VCaP (cell line): ENCODE measurements around the gene FNDC11.
"Not testable (repeated sequence)": the region's sequence is repeated elsewhere in the genome, so short reads cannot be mapped to it uniquely, and the experiment has no call there.

Experiments
- H3K27ac ChIP-seq: fragments of 450-650 bp; 2 replicates; pipeline ENCODE4 v1.5.1; 2017
- CTCF ChIP-seq: fragments of 450-650 bp; conservative IDR thresholded peaks from 2 replicates; pipeline ENCODE4 v1.5.1; 2017; ENCODE audit warnings: mild to moderate bottlenecking, moderate library complexity

Gene FNDC11

DNA sequence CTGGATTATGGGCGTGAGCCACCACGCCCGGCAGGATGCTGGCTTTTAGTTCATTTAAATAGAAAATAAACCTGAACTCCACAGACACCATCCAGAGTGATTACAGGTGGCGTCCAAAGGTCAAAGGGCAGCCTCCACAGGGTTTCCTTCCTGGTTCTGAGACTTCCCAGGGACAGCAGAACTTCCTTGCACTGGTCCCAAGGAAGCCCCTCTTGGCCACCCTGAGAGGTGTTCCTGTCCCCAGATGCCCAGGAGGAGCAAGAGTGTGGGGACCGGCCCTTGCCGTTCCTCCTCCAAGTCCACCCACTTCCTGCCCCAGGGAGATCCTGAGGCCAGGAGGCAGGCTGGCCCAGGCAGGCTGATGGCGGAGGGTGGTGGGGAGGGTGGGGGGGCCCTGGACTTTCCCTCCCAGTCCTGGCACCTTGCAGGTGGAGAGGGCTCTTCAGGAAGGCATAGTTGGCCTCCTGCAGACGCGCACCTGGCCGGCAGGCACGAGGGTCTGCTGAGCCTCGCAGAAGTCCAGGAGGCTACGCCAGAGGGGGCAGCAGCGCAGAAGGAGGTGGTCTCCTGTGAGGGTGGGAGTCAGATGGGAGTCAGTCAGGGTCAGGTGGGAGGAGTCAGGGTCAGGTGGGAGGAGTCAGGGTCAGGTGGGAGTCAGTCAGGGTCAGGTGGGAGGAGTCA is 5.0 kb downstream of the FNDC11 start:
- H3K27ac ChIP-seq: no peak overlapping the region
- no peak for TF ChIP-seq CTCF

DNA sequence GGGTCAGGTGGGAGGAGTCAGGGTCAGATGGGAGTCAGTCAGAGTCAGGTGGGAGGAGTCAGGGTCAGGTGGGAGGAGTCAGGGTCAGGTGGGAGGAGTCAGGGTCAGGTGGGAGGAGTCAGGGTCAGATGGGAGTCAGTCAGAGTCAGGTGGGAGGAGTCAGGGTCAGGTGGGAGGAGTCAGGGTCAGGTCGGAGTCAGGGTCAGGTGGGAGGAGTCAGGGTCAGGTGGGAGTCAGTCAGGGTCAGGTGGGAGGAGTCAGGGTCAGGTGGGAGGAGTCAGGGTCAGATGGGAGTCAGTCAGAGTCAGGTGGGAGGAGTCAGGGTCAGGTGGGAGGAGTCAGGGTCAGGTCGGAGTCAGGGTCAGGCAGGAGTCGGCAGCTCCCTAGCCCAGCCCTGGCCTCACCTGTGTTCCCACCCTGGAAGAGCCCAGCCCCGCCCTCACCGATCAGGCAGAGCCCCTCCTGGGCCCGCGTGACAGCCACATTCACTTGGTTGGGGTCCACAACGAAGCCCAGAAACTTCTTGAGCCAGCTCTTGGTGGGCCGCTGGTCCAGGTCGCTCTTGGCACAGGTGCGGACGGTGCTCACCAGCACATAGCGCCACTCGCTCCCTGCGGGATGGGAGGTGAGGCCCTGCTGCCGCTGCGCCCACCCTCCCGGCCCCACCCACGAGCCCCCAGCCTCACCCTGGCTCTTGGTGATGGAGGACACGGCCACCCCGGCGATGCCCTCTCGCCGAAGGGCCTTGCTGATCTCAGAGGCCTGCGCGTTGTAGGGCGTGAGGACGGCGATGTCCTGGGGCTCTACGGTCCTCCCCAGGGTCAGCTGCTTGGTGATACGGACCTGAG is 5.8 kb downstream of the FNDC11 start:
- not testable (repeated sequence) for H3K27ac ChIP-seq

DNA sequence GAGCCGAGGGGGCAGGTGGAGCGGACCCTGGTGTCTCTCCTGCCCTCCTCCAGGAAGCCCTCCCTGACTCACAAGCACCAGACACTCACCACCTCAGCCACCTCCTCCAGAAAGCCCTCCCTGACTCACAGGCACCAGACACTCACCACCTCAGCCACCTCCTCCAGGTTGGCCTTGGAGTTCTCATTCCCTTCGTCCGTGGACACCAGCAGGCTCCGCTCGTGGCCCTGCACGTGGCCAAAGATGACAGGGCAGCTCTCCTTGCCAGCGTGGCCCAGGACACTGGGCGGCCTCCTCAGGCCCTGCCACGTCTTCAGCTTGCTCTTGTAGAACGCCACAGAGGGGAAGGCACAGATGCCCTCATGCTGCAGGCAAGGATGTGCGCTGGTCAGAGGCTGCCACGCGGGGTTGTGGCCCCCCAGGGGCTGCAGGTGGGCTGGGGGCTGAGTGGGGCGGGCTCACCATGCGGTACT is 6.4 kb downstream of the FNDC11 start:
- no peak for TF ChIP-seq CTCF
- no peak overlapping the region for H3K27ac ChIP-seq

DNA sequence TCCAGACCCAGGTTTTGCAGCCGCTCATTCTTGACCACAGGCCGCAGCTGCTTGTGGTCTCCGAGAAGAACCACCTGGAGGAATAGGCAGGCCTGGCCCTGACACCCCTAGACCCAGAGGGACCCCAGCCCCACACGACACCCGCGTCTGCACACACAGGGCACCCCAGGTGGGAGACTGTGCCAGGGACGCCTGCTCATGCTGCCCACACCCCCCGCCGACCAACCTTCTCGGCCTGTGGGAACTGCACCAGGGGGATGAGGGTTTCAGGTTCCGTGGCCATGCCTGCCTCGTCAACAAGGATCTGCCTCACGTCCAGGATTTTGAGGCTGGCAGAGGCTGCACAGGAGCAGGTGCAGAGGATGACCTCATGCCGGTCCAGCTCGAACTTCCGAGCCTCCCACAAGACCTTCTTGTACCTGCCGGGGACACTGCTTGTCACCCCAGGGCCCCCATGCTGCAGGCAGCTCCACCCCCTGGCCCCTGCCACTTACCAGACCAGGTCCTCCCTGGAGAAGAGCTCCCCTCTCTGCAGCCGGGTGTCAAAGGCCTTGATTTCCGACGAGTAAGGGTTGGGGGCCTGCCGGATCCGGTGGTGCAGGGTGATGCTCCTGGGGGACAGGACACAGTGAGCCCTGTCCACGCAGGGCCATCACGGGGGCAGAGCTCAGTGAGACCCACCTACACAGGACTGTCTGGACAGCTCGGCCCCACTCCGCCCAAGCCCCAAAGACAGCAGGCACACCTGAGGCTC is 7.1 kb downstream of the FNDC11 start:
- H3K27ac ChIP-seq: no peak overlapping the region
- no peak for TF ChIP-seq CTCF

DNA sequence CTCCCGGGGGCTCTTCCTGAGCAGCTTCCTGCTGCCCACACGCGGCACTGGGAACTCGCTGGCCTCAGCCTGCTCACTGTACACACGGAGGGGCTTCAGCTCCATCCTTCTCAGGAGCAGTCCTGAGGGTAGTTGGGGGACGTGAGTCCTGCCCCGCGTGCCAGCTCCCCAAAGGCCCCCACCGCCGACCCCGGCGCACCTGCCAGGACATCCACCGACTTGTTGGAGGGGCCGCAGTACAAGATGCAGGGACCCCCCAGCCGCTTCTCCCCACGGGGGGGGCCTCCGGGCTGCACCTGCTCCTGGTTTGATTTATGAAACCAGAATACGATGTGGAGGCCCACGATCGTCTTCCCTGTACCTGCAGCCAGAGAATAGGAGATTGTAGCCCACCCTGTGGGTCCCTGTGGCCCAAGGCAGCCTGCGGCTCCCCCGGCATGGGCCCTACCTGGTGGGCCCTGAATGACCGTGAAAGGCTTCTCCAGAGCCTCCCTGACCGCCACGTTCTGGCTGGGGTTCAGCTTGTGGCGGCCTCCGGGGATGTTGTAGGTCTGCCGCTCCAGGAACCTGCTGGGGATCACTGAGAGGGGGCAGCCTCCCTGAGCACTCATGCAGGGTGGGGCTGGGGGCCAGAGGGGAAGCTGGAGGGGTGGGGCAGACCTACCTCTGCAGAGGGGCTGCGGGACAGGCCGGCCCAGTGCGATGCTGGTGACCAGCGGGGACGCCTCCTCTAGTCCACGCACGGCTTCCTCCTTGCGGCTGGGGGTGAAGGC is 7.9 kb downstream of the FNDC11 start:
- no peak for TF ChIP-seq CTCF
- no peak overlapping the region for H3K27ac ChIP-seq

DNA sequence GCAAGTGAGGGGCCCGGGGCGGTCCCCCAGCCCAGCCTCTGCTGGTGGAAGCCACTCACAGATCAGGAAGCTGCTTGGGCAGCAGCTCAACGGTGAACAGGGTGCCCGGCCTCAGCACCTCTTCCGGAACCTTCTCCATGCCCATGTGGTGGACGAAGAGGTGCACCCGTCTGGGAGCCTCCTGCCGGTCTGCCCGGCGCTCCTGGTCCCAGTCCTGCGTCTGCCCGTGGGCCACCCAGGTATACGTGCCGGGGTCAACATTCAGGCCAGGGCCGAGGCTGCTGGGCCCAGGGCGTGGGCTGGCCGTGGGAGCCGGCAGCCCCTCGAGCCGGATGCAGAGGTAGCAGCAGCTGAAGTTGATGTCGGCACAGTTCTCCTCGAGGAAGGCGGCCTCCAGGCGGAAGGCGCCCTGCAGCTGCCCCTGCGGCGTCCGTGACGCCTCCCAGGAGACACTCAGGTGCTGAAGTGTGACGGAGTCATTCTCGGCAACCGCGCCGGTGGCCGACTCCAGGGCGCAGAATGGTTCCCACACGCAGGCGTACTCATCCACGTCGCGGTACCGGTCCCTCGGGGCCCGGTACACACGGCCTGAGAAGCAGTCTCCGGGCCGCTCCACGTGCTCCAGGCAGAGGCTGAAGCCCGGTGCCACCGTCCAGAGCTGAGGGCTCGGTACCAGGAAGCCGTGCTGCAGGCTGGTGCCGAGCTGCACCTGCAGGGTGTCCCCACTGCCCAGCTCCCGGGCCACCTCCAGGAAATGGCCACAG is 8.7 kb downstream of the FNDC11 start:
- H3K27ac ChIP-seq: no peak overlapping the region
- TF ChIP-seq CTCF: no peak

GRCh38 chr20:63563225-63563935 is 9.4 kb downstream of the FNDC11 start:
- no peak for TF ChIP-seq CTCF
- H3K27ac ChIP-seq: no peak overlapping the region
